HEK293 (cell line): Measurements from ENCODE around the gene ZNF560.

Source experiments
- BCL11B ChIP-seq: fragments of 450-650 bp; formaldehyde crosslinking; IDR thresholded peaks from 2 replicates; pipeline ENCODE4 v1.5.1; 2016; ENCODE audit warnings: low read depth, missing biosample characterization, missing genetic modification characterization
- HOXA7 ChIP-seq: sonication (generic); formaldehyde crosslinking; IDR thresholded peaks from 2 replicates; pipeline ENCODE4 v1.8.1; 2022; ENCODE audit warnings: missing genetic modification reagents, borderline replicate concordance
- KLF9 ChIP-seq: fragments of 450-650 bp; formaldehyde crosslinking; IDR thresholded peaks from 2 replicates; pipeline ENCODE4 v1.5.1; 2016; ENCODE audit warnings: missing biosample characterization, missing genetic modification characterization, low read depth
- YY1 ChIP-seq: fragments of 450-650 bp; formaldehyde crosslinking; IDR thresholded peaks from 2 replicates; pipeline ENCODE4 v1.5.1; 2018; ENCODE audit warnings: missing biosample characterization, missing genetic modification characterization
- ZBTB1 ChIP-seq: fragments of 450-650 bp; formaldehyde crosslinking; IDR thresholded peaks from 2 replicates; pipeline ENCODE4 v1.5.1; 2016; ENCODE audit warnings: missing biosample characterization, missing genetic modification characterization
- ZBTB20 ChIP-seq: fragments of 450-650 bp; formaldehyde crosslinking; IDR thresholded peaks from 2 replicates; pipeline ENCODE4 v1.5.1; 2016; ENCODE audit warnings: missing biosample characterization, missing genetic modification characterization
- ZBTB8A ChIP-seq: fragments of 450-650 bp; formaldehyde crosslinking; IDR thresholded peaks from 2 replicates; pipeline ENCODE4 v1.5.1; 2016; ENCODE audit warnings: missing biosample characterization, missing genetic modification characterization
- ZNF112 ChIP-seq: fragments of 450-650 bp; formaldehyde crosslinking; IDR thresholded peaks from 2 replicates; pipeline ENCODE4 v1.5.0; 2017; ENCODE audit warnings: missing biosample characterization, missing genetic modification characterization
- ZNF133 ChIP-seq: fragments of 450-650 bp; formaldehyde crosslinking; IDR thresholded peaks from 2 replicates; pipeline ENCODE4 v1.5.1; 2016; ENCODE audit warnings: missing biosample characterization, missing genetic modification characterization
- ZNF274 ChIP-seq, 2 experiments: fragments of 200-500 bp in 1 of 2; fragments of 450-650 bp in 1 of 2; sonication (Bioruptor generic) in 1 of 2; formaldehyde crosslinking in 1 of 2; IDR thresholded peaks; 2 replicates each; pipeline versions ENCODE4 v1.5.1 to v1.6.1; 2014 to 2016; ENCODE audit warnings: borderline replicate concordance in 1 of 2, inconsistent platforms in 1 of 2, low read length in 1 of 2, missing biosample characterization in 1 of 2, missing genetic modification characterization in 1 of 2
- ZNF354C ChIP-seq: fragments of 450-650 bp; formaldehyde crosslinking; IDR thresholded peaks from 2 replicates; pipeline ENCODE4 v1.5.1; 2016; ENCODE audit warnings: missing biosample characterization, missing genetic modification characterization, low read depth, borderline replicate concordance
- TF ChIP-seq, protein P1 (sequence below): fragments of 450-650 bp; formaldehyde crosslinking; IDR thresholded peaks from 2 replicates; pipeline ENCODE4 v1.5.1; 2016; ENCODE audit warnings: missing biosample characterization, missing genetic modification characterization
- TF ChIP-seq, protein P2 (sequence below): fragments of 450-650 bp; formaldehyde crosslinking; IDR thresholded peaks from 2 replicates; pipeline ENCODE4 v1.5.1; 2016; ENCODE audit warnings: missing biosample characterization, missing genetic modification characterization
- TF ChIP-seq, protein P3 (sequence below): fragments of 450-650 bp; formaldehyde crosslinking; IDR thresholded peaks from 2 replicates; pipeline ENCODE4 v1.5.1; 2016; ENCODE audit warnings: missing biosample characterization, missing genetic modification characterization

DNA sequence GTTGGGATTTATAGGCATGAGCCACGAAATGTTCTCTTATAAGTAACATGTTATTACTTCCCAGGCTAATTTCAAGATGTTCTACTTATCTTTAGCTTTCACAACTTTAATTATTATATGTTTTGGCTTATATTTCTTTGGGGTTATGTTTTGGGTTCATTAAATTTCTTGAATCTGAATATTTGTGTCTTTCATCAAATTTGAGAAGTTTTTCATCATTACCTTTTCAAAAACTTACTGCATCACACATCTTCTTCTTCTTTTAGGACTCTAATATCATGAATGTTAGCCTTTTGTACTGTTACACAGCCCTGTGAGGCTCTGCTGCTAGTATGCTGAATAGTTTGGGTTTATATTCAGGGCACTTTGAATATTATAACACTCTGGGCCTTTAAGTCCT, 53.4 kb downstream of the ZNF560 start:
- TF ChIP-seq, protein P1, sequence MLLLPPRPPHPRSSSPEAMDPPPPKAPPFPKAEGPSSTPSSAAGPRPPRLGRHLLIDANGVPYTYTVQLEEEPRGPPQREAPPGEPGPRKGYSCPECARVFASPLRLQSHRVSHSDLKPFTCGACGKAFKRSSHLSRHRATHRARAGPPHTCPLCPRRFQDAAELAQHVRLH = no peak
- TF ChIP-seq KLF9 = no peak
- TF ChIP-seq, protein P2, sequence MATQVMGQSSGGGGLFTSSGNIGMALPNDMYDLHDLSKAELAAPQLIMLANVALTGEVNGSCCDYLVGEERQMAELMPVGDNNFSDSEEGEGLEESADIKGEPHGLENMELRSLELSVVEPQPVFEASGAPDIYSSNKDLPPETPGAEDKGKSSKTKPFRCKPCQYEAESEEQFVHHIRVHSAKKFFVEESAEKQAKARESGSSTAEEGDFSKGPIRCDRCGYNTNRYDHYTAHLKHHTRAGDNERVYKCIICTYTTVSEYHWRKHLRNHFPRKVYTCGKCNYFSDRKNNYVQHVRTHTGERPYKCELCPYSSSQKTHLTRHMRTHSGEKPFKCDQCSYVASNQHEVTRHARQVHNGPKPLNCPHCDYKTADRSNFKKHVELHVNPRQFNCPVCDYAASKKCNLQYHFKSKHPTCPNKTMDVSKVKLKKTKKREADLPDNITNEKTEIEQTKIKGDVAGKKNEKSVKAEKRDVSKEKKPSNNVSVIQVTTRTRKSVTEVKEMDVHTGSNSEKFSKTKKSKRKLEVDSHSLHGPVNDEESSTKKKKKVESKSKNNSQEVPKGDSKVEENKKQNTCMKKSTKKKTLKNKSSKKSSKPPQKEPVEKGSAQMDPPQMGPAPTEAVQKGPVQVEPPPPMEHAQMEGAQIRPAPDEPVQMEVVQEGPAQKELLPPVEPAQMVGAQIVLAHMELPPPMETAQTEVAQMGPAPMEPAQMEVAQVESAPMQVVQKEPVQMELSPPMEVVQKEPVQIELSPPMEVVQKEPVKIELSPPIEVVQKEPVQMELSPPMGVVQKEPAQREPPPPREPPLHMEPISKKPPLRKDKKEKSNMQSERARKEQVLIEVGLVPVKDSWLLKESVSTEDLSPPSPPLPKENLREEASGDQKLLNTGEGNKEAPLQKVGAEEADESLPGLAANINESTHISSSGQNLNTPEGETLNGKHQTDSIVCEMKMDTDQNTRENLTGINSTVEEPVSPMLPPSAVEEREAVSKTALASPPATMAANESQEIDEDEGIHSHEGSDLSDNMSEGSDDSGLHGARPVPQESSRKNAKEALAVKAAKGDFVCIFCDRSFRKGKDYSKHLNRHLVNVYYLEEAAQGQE (tag by site-specific recombination) = no peak
- TF ChIP-seq, protein P3, sequence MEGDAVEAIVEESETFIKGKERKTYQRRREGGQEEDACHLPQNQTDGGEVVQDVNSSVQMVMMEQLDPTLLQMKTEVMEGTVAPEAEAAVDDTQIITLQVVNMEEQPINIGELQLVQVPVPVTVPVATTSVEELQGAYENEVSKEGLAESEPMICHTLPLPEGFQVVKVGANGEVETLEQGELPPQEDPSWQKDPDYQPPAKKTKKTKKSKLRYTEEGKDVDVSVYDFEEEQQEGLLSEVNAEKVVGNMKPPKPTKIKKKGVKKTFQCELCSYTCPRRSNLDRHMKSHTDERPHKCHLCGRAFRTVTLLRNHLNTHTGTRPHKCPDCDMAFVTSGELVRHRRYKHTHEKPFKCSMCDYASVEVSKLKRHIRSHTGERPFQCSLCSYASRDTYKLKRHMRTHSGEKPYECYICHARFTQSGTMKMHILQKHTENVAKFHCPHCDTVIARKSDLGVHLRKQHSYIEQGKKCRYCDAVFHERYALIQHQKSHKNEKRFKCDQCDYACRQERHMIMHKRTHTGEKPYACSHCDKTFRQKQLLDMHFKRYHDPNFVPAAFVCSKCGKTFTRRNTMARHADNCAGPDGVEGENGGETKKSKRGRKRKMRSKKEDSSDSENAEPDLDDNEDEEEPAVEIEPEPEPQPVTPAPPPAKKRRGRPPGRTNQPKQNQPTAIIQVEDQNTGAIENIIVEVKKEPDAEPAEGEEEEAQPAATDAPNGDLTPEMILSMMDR (tag by site-specific recombination) = no peak
- no peak for TF ChIP-seq YY1 (tag by site-specific recombination)
- no peak for TF ChIP-seq ZBTB20 (tag by site-specific recombination)
- TF ChIP-seq ZNF354C = no peak
- TF ChIP-seq ZNF274 (IDR thresholded peaks at IDR 0.05; ENCODE audit: low read length) = no peak
- TF ChIP-seq ZNF274 (tag by site-specific recombination; IDR thresholded peaks at IDR 0.05; ENCODE audit: borderline replicate concordance) = no peak
- no peak for TF ChIP-seq ZBTB8A (tag by site-specific recombination)
- TF ChIP-seq HOXA7 (CRISPR knock-in tag) = no peak
- no peak for TF ChIP-seq BCL11B
- no peak for TF ChIP-seq ZNF133 (tag by site-specific recombination)
- TF ChIP-seq ZBTB1 (tag by site-specific recombination) = no peak
- TF ChIP-seq ZNF112 = no peak
